Panc1 (cell line): ENCODE results near the gene KAZN. TPM values are rescaled to one million over a fixed set of nuclear protein-coding genes. Genes with fewer than 3 reads are reported as not detected.

Source experiments
- ATAC-seq: fragments of 200-7000 bp; cut with Tn5 transposase; 2 replicates; pipeline ENCODE4 v1.9.1; 2020; ENCODE audit warnings: mild to moderate bottlenecking, moderate library complexity
- BruUV-seq: library from RNA; stranded (reverse); fragments of 400-500 nt; replicated peaks from 2 replicates; lab custom pipeline; 2021; lab: Mats Ljungman, UMichigan
- CTCF ChIA-PET: fragments of 300-600 bp; sonication (Branson Sonifier 250); formaldehyde crosslinking; loops from one replicate; lab custom pipeline; 2022; ENCODE audit warnings: antibody characterized with exemption; lab: Charles Lee
- POLR2A ChIA-PET: fragments of 300-600 bp; sonication (Branson Sonifier 250); formaldehyde crosslinking; loops from one replicate; lab custom pipeline; 2022; ENCODE audit warnings: antibody characterized with exemption; lab: Charles Lee
- DNase-seq: peaks from one replicate; pipeline ENCODE4 v3.0.0-alpha.2; 2010; ENCODE audit warnings: low read depth, low spot score
- H3K27ac ChIP-seq: 2 replicates; pipeline ENCODE4 v1.5.1; 2011; ENCODE audit warnings: mild to moderate bottlenecking, low read length, inconsistent platforms
- H3K27me3 ChIP-seq: fragments of 200-500 bp; sonication (Bioruptor generic); 2 replicates; pipeline ENCODE4 v1.6.0; 2014; ENCODE audit warnings: low read length, inconsistent platforms; ENCODE audit not compliant: control insufficient read depth, insufficient read depth
- H3K36me3 ChIP-seq: fragments of 200-500 bp; sonication (Bioruptor generic); 2 replicates; pipeline ENCODE4 v1.5.1; 2014; ENCODE audit warnings: inconsistent platforms, mild to moderate bottlenecking, low read length, moderate library complexity; ENCODE audit not compliant: control insufficient read depth, insufficient read depth
- H3K4me1 ChIP-seq: 2 replicates; pipeline ENCODE4 v1.5.1; 2011; ENCODE audit warnings: inconsistent platforms, mild to moderate bottlenecking, low read length, moderate library complexity; ENCODE audit not compliant: control insufficient read depth, insufficient read depth
- H3K4me3 ChIP-seq, 2 experiments: 2 replicates each; pipeline ENCODE4 v1.5.1; 2011 to 2012; ENCODE audit warnings: low read depth in 2 of 2, low read length in 2 of 2, mild to moderate bottlenecking in 2 of 2, inconsistent platforms in 1 of 2, moderate library complexity in 1 of 2
- H3K9me3 ChIP-seq: fragments of 200-500 bp; sonication (Bioruptor generic); 2 replicates; pipeline ENCODE4 v1.5.1; 2014; ENCODE audit warnings: low read depth, mild to moderate bottlenecking, inconsistent platforms, low read length, moderate library complexity; ENCODE audit not compliant: control insufficient read depth, insufficient read depth
- CTCF ChIP-seq: fragments of 450-650 bp; IDR thresholded peaks from 2 replicates; pipeline ENCODE4 v1.5.1; 2017; ENCODE audit warnings: mild to moderate bottlenecking
- POLR2AphosphoS5 ChIP-seq: IDR thresholded peaks from 2 replicates; pipeline ENCODE4 v1.6.1; 2012; ENCODE audit warnings: mild to moderate bottlenecking, low read depth, low read length, moderate library complexity
- REST ChIP-seq, 2 experiments: IDR thresholded peaks; 2 replicates each; pipeline ENCODE4 v1.6.1; 2011 to 2012; ENCODE audit warnings: low read depth in 2 of 2, control low read depth in 1 of 2, low read length in 1 of 2, mild to moderate bottlenecking in 1 of 2, moderate library complexity in 1 of 2; ENCODE audit not compliant: insufficient read depth in 1 of 2
- SIN3A ChIP-seq: IDR thresholded peaks from 2 replicates; pipeline ENCODE4 v1.6.1; 2012; ENCODE audit warnings: low read depth, mild to moderate bottlenecking, low read length, moderate library complexity, borderline replicate concordance; ENCODE audit not compliant: insufficient read depth
- TCF7L2 ChIP-seq: IDR thresholded peaks from 2 replicates; pipeline ENCODE4 v1.6.1; 2011; ENCODE audit warnings: mild to moderate bottlenecking, low read depth, low read length, inconsistent platforms
- in situ Hi-C: cut with HindIII; loops from 2 replicates; pipeline ENCODE4 v1.10.0; 2016; ENCODE audit warnings: low sequenced_read_pairs, low pct_unique_long_range_greater_than_20kb
- intact Hi-C: fragments of 100-400 bp; cut with micrococcal nuclease; formaldehyde crosslinking; loops from one replicate; pipeline ENCODE4 v1.10.0; 2022; ENCODE audit not compliant: unreplicated experiment
- total RNA-seq: library from RNA; stranded (reverse); gene quantifications from one replicate; pipeline ENCODE4 v1.2.1, GENCODE V29; 2021; ENCODE audit not compliant: unreplicated experiment

Gene KAZN
- total RNA-seq, 1 experiment from 2014 or later = 6.6 TPM

DNA sequence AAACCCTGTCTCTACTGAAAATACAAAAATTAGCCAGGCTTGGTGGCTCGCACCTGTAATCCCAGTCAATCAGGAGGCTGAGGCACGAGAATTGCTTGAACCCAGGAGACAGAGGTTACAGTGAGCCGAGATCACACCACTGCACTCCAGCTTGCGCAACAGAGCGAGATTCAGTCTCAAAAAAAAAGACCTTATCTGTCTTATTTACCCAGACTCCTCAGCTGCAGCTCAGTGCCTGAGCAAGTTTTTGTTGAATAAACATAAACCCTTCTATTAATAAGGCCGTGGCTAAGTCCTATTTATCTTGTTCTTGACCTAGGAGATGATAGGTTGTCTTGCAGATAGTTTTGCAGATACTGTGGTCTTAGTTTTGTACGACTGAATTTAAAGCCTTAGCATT, 418.6 kb downstream of the KAZN start:
- no peaks in the 10 kb centered on the region for H3K27me3 ChIP-seq

DNA sequence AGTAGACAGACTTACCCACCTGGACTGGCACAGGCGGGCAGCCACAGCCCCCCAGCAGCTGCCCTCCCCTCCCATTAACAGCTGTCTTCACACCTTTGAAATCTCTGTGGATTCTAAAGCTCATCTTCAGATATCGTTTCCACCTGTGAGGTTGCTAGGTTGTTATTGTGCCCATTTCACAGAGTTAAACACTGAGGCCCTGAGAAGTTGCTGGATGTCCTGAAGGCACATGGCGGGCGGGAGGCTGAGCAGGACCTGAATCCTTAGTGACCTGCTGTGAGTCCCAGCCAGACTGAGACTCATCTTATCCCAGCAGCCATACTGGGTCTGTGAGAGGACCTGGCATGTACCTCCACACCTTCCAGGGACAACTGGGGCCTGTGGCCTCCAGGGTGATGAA, 420.3 kb downstream of the KAZN start:
- TF ChIP-seq SIN3A (no peak), POLR2AphosphoS5 (no peak), REST (IDR thresholded peaks at IDR 0.05; ENCODE audit: insufficient read depth in 1 of 2, low read depth in 2 of 2, low read length in 1 of 2) (no peak), TCF7L2 (no peak), CTCF (no peak)
- Histone ChIP-seq H3K9me3 (no peaks in the 10 kb centered on the region), H3K27ac (no peak overlapping the region), H3K27me3 (no peaks in the 10 kb centered on the region), H3K4me3 (no peak overlapping the region), H3K4me1 (no peaks in the 10 kb centered on the region), H3K36me3 (no peaks in the 10 kb centered on the region)
- POLR2A ChIA-PET = no interaction called here
- CTCF ChIA-PET = no interaction called here
- DNase-seq = no peak
- BruUV-seq = no TSS peak
- ATAC-seq = no peak
- intact Hi-C loops (no loop called here), in situ Hi-C loops (no loop called here)

More for the DNA sequence above, 418.6 kb downstream of the KAZN start:
- no peaks in the 10 kb centered on the region for H3K4me1 ChIP-seq
- CTCF ChIA-PET = no interaction called here
- no peaks in the 10 kb centered on the region for H3K9me3 ChIP-seq
- in situ Hi-C loops (no loop called here), intact Hi-C loops (no loop called here)
- ATAC-seq = no peak
- no peak for DNase-seq
- no peak overlapping the region for H3K27ac ChIP-seq
- no peak overlapping the region for H3K4me3 ChIP-seq
- BruUV-seq = no TSS peak
- POLR2A ChIA-PET = no interaction called here
- H3K36me3 ChIP-seq = no peaks in the 10 kb centered on the region
- TF ChIP-seq REST (IDR thresholded peaks at IDR 0.05; ENCODE audit: insufficient read depth in 1 of 2, low read depth in 2 of 2, low read length in 1 of 2) (no peak), SIN3A (no peak), CTCF (no peak), POLR2AphosphoS5 (no peak), TCF7L2 (no peak)
